Loucy (cell line): ENCODE measurements around the gene RPS3.
A peak's percentile ranks its signal among the peaks of the same experiment; 100 is the strongest.

Experiments used
- H2AFZ ChIP-seq: fragments of 200-600 bp; sonication (generic); 2 replicates; pipeline ENCODE4 v1.6.0; 2016; ENCODE audit warnings: antibody characterized with exemption, mild to moderate bottlenecking, low read length, moderate library complexity
- H3F3A ChIP-seq: fragments of 200-600 bp; 2 replicates; pipeline ENCODE4 v1.6.0; 2016; ENCODE audit warnings: antibody characterized with exemption, low read depth, mild to moderate bottlenecking
- H3K27me3 ChIP-seq: fragments of 200-600 bp; sonication (generic); 2 replicates; pipeline ENCODE4 v1.6.1; 2014; ENCODE audit warnings: low read length, mild to moderate bottlenecking; ENCODE audit not compliant: insufficient read depth, poor library complexity, severe bottlenecking
- H3K36me3 ChIP-seq: fragments of 200-600 bp; sonication (generic); 2 replicates; pipeline ENCODE4 v1.6.1; 2016; ENCODE audit warnings: low read length; ENCODE audit not compliant: insufficient read depth
- H3K4me1 ChIP-seq: fragments of 200-600 bp; sonication (generic); 2 replicates; pipeline ENCODE4 v1.5.1; 2014; ENCODE audit warnings: low read length, mild to moderate bottlenecking; ENCODE audit not compliant: insufficient read depth, poor library complexity, severe bottlenecking
- H3K4me2 ChIP-seq: fragments of 200-600 bp; sonication (generic); 2 replicates; pipeline ENCODE4 v1.6.0; 2014; ENCODE audit warnings: antibody characterized with exemption, low read length, low read depth, mild to moderate bottlenecking; ENCODE audit not compliant: poor library complexity, severe bottlenecking
- H3K4me3 ChIP-seq: fragments of 200-600 bp; sonication (generic); 2 replicates; pipeline ENCODE4 v1.5.1; 2014; ENCODE audit warnings: low read length, mild to moderate bottlenecking, mixed read lengths; ENCODE audit not compliant: poor library complexity, severe bottlenecking
- H3K79me2 ChIP-seq: fragments of 200-600 bp; sonication (generic); 2 replicates; pipeline ENCODE4 v1.6.1; 2014; ENCODE audit warnings: low read length; ENCODE audit not compliant: insufficient read depth
- H3K9ac ChIP-seq: fragments of 200-600 bp; sonication (generic); 2 replicates; pipeline ENCODE4 v1.6.0; 2014; ENCODE audit warnings: mild to moderate bottlenecking, low read depth, low read length, moderate library complexity; ENCODE audit not compliant: poor library complexity, severe bottlenecking
- H3K9me2 ChIP-seq: fragments of 200-600 bp; sonication (generic); replicated peaks from 2 replicates; pipeline ENCODE4 v1.6.1; 2016; ENCODE audit warnings: low read depth, low read length, mixed read lengths
- H3K9me3 ChIP-seq: fragments of 200-600 bp; sonication (generic); 2 replicates; pipeline ENCODE4 v1.6.1; 2014; ENCODE audit warnings: mild to moderate bottlenecking, antibody characterized with exemption, low read length, low read depth; ENCODE audit not compliant: insufficient read depth
- H4K20me1 ChIP-seq: fragments of 200-600 bp; sonication (generic); 2 replicates; pipeline ENCODE4 v1.6.0; 2014; ENCODE audit warnings: antibody characterized with exemption, low read length, mild to moderate bottlenecking; ENCODE audit not compliant: insufficient read depth, poor library complexity, severe bottlenecking
- EZH2phosphoT487 ChIP-seq: fragments of 200-600 bp; IDR thresholded peaks from 2 replicates; pipeline ENCODE4 v1.6.1; 2018; ENCODE audit warnings: antibody characterized with exemption, mild to moderate bottlenecking, moderate library complexity, borderline replicate concordance
- TF ChIP-seq, protein P1 (sequence below): fragments of 200-600 bp; sonication (generic); conservative IDR thresholded peaks from 2 replicates; pipeline ENCODE4 v1.5.1; 2014; ENCODE audit warnings: mild to moderate bottlenecking, antibody characterized with exemption, low read length

Gene RPS3

DNA sequence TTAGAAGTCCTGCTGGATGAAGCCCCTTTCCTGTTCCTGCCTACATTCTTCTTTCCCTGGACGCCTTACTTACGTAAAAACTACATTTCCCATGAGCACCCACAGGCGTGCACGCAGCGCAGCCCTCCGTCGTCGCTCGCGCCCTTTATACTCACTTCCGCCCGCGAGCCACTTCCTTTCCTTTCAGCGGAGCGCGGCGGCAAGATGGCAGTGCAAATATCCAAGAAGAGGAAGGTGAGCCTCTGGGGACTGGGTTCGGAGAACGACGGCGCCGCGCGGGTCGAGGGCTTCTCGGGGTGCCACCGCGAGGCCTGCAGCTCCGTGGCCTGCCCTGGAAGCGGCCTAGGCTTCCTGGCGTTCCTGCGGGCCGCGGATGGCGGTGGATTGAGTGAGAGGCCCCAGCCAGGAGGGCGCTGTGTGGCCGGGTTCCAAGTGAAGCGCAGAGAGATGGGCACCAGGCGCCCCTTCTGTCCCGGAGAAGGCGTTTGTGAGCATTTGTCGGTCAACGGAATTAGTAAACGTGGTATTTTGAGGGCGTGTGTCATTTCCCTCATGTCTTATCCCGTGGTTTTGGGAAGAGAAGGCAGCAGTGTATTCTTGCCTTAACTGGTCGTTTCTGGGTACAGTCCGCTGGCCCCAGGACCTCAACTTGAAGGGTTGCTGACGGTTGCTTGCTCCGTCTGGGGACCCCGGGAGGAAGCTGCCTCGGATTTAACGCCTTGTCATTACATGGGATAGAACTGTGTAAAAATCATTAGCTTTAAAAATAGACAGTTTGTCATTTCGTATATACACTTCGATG, at the start of gene RPS3:
Gene RPS3 (plus strand): TSS at position 175 of the 802 bp plus-strand sequence. CDS start 30 bp downstream, at position 205.
- Histone ChIP-seq H3K4me1 (peaks cover 40% of the 10 kb centered on the region), H3K9me2 (no peaks in the 10 kb centered on the region), H3K36me3 (peaks cover 37% of the 10 kb centered on the region), H2AFZ (peak within 1 kb of the TSS; percentile 75), H3K9ac (peak within 1 kb of the TSS; percentile 99), H3F3A (no peaks in the 10 kb centered on the region), H4K20me1 (peaks cover 50% of the 10 kb centered on the region), H3K4me2 (peak within 1 kb of the TSS; percentile 100), H3K27me3 (peaks cover 8% of the 10 kb centered on the region), H3K79me2 (peaks cover 53% of the 10 kb centered on the region), H3K9me3 (no peaks in the 10 kb centered on the region), H3K4me3 (peak within 1 kb of the TSS; percentile 94)
- no peak for TF ChIP-seq EZH2phosphoT487
- TF ChIP-seq, protein P1, sequence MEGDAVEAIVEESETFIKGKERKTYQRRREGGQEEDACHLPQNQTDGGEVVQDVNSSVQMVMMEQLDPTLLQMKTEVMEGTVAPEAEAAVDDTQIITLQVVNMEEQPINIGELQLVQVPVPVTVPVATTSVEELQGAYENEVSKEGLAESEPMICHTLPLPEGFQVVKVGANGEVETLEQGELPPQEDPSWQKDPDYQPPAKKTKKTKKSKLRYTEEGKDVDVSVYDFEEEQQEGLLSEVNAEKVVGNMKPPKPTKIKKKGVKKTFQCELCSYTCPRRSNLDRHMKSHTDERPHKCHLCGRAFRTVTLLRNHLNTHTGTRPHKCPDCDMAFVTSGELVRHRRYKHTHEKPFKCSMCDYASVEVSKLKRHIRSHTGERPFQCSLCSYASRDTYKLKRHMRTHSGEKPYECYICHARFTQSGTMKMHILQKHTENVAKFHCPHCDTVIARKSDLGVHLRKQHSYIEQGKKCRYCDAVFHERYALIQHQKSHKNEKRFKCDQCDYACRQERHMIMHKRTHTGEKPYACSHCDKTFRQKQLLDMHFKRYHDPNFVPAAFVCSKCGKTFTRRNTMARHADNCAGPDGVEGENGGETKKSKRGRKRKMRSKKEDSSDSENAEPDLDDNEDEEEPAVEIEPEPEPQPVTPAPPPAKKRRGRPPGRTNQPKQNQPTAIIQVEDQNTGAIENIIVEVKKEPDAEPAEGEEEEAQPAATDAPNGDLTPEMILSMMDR: peak; percentile 39; the same call in 1 of the 2 replicates

DNA sequence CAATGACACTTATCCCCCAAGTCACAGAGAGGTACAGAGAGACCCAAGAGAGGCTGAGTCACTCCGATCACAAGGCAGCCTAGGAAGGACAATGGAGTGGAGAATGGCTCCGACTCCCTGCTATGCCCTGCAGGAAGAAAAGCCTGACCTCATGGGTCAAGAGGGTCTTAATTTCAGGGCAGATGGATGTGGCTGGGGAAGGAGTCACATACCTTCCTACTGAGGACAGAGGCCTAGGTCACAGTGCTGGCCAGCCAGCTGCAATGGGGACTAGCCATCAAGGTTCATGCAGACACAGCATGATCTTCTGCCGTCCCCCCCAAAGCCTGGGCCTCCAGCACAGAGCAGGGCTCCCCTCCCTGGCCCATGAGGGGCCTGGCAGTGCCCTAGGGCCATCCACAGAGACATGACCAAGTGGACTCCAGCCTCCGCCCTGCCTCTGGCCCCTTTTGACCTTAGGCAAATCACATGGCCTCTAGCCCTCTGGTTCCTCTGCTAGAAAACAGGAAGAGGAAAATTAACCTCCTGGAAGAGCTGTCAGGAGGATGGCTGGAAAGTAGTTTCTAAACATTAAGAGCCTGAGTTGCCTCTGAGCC, 49.7 kb upstream of the RPS3 start:
- Histone ChIP-seq H3K4me1 (peaks cover 71% of the 10 kb centered on the region), H3K4me2 (peak overlapping the region; percentile 97)

DNA sequence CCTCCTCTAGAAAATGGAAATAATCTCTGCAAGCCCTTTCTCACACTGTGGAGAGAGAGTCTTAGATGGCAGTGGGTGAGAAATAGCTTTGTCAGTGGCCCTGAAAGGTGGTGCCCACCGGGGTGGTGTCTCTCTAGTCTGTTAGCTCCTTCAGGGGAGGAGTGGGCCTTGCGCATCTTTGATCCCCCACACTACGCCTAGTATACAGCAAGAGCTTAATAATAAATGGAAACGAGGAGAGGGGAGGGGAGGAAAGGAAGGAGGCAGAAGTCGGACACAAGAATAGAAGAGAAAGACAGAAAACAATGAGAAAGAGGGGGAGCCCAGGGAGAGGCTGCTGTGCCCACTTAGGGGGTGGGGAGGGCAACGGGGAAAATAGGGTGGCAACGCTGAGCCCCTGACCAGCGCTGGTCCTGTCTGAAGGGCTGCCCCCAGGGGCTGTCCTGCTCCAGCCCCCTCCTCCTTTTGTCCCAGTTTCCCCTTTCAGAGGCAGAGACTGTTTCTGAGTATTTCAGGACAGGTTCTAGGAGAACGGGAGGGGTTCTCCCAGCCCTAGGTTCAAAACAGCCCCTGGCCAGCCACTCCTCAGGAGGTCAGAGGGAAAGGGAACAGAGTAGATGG, 49.1 kb upstream of the RPS3 start:
- Histone ChIP-seq H3K9me3 (no peaks in the 10 kb centered on the region), H3K27me3 (no peaks in the 10 kb centered on the region), H3K79me2 (peaks cover 77% of the 10 kb centered on the region), H3K36me3 (no peaks in the 10 kb centered on the region), H3K9ac (peak overlapping the region; percentile 93), H3K4me2 (peak overlapping the region; percentile 97), H3K4me3 (peak overlapping the region; percentile 89), H4K20me1 (peaks cover 47% of the 10 kb centered on the region), H3K9me2 (no peaks in the 10 kb centered on the region), H2AFZ (no peak overlapping the region), H3K4me1 (peaks cover 65% of the 10 kb centered on the region), H3F3A (no peaks in the 10 kb centered on the region)
- TF ChIP-seq, protein P1: no peak
- no peak for TF ChIP-seq EZH2phosphoT487

More for the DNA sequence above, 49.7 kb upstream of the RPS3 start:
- Histone ChIP-seq H3K9me3 (no peaks in the 10 kb centered on the region), H3K4me3 (peak overlapping the region; percentile 89), H3K9me2 (no peaks in the 10 kb centered on the region), H3K79me2 (peaks cover 83% of the 10 kb centered on the region), H3K36me3 (no peaks in the 10 kb centered on the region), H3K27me3 (no peaks in the 10 kb centered on the region), H3F3A (no peaks in the 10 kb centered on the region), H4K20me1 (peaks cover 47% of the 10 kb centered on the region), H2AFZ (no peak overlapping the region), H3K9ac (peak overlapping the region; percentile 93)
- TF ChIP-seq, protein P1: no peak
- TF ChIP-seq EZH2phosphoT487: no peak
